Hepatocyte (in vitro differentiated cells): ENCODE measurements around the gene NKPD1. TPM values are rescaled to one million over a fixed set of nuclear protein-coding genes. Genes with fewer than 3 reads are reported as not detected.

Source experiments
- DNase-seq: peaks from one replicate; pipeline ENCODE4 v3.0.0-alpha.2; 2016; ENCODE audit warnings: low spot score
- H2AFZ ChIP-seq: fragments of 200-600 bp; sonication (generic); 2 replicates; pipeline ENCODE4 v1.6.0; 2016; ENCODE audit warnings: antibody characterized with exemption, mild to moderate bottlenecking
- H3K27ac ChIP-seq: fragments of 200-600 bp; sonication (generic); 2 replicates; pipeline ENCODE4 v1.5.1; 2016; ENCODE audit warnings: mild to moderate bottlenecking
- H3K27me3 ChIP-seq: fragments of 200-600 bp; sonication (generic); 2 replicates; pipeline ENCODE4 v1.6.1; 2016
- H3K36me3 ChIP-seq: fragments of 200-600 bp; sonication (generic); replicated peaks from 2 replicates; pipeline ENCODE4 v1.5.1; 2016; ENCODE audit warnings: low read depth; ENCODE audit not compliant: insufficient read depth
- H3K4me1 ChIP-seq: fragments of 200-600 bp; sonication (generic); 2 replicates; pipeline ENCODE4 v1.5.1; 2016; ENCODE audit warnings: mild to moderate bottlenecking, moderate library complexity; ENCODE audit not compliant: insufficient read depth
- H3K4me2 ChIP-seq: fragments of 200-600 bp; sonication (generic); 2 replicates; pipeline ENCODE4 v1.6.0; 2016
- H3K4me3 ChIP-seq: fragments of 200-600 bp; sonication (generic); 2 replicates; pipeline ENCODE4 v1.5.1; 2016; ENCODE audit warnings: mild to moderate bottlenecking
- H3K79me2 ChIP-seq: fragments of 200-600 bp; sonication (generic); 2 replicates; pipeline ENCODE4 v1.6.0; 2017; ENCODE audit warnings: mild to moderate bottlenecking
- H3K9me2 ChIP-seq: fragments of 200-600 bp; sonication (generic); replicated peaks from 2 replicates; pipeline ENCODE4 v1.6.0; 2017; ENCODE audit warnings: mild to moderate bottlenecking; ENCODE audit not compliant: insufficient read depth
- H3K9me3 ChIP-seq: fragments of 200-600 bp; sonication (generic); 2 replicates; pipeline ENCODE4 v1.5.1; 2016; ENCODE audit warnings: low read depth, mild to moderate bottlenecking
- H4K20me1 ChIP-seq: fragments of 200-600 bp; sonication (generic); 2 replicates; pipeline ENCODE4 v1.6.0; 2016; ENCODE audit warnings: mild to moderate bottlenecking; ENCODE audit not compliant: insufficient read depth, poor library complexity, severe bottlenecking
- EZH2 ChIP-seq: fragments of 200-600 bp; sonication (generic); IDR thresholded peaks from 2 replicates; pipeline ENCODE4 v1.6.1; 2016; ENCODE audit warnings: antibody characterized with exemption, mild to moderate bottlenecking, borderline replicate concordance
- EZH2phosphoT487 ChIP-seq: fragments of 200-600 bp; sonication (generic); IDR thresholded peaks from one replicate; pipeline ENCODE4 v1.6.1; 2018; ENCODE audit warnings: antibody characterized with exemption, mild to moderate bottlenecking, low read depth, moderate library complexity; ENCODE audit not compliant: unreplicated experiment, severe bottlenecking
- WGBS: methylation state at CpG from one replicate; pipeline ENCODE4 v1.1.6; 2016; ENCODE audit warnings: low lambda C conversion rate; ENCODE audit errors: missing lambda C conversion rate; 5-methylcytosine and 5-hydroxymethylcytosine counted together
- polyA plus RNA-seq: library from polyadenylated mRNA; unstranded; fragments of >200 nt; fragmentation: Nextera tagmentation; extraction: Ambion mirVana; gene quantifications from 2 replicates; pipeline ENCODE4 v1.2.1, GENCODE V29; 2016
- total RNA-seq: library from RNA; depleted of rRNA; stranded (reverse); fragments of >200 nt; gene quantifications from 2 replicates; pipeline ENCODE4 v1.2.3, GENCODE V29; 2014
- TF ChIP-seq, protein P1 (sequence below): fragments of 200-600 bp; sonication (generic); IDR thresholded peaks from 2 replicates; pipeline ENCODE4 v1.5.1; 2016; ENCODE audit warnings: antibody characterized with exemption, mild to moderate bottlenecking; ENCODE audit not compliant: poor library complexity

Gene NKPD1
- total and polyA plus RNA-seq, 2 experiments from 2014 or later, result 0.27 to 0.50 TPM

DNA sequence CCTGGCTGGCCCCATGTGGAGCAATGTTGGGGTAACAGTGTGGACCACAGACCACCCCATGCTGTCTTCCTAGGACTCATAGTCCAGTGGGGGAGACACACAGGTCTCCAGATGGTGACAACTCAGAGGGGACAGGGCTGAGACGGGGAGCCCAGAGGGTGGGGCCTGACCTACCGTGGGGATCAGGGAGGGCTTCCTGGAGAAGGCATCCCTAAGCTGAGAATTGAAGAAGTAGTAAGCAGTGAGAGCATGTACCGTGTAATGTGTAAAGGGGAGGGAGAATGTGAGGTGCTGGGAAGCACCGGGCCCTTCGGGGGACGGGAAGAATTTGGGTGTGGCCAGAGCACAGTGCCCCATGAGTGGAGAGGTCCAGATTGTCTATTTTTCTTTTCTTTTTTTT lies 36.8 kb downstream of the NKPD1 start:
- no peaks in the 10 kb centered on the region for H3K9me2 ChIP-seq
- H3K27me3 ChIP-seq, result no peaks in the 10 kb centered on the region
- H4K20me1 ChIP-seq, result peaks cover 63% of the 10 kb centered on the region
- DNase-seq, result no peak
- peak overlapping the region; percentile 69 for H3K27ac ChIP-seq
- peaks cover 8% of the 10 kb centered on the region for H3K4me1 ChIP-seq
- H3K4me2 ChIP-seq, result no peak overlapping the region
- H3K9me3 ChIP-seq, result no peaks in the 10 kb centered on the region
- no peak overlapping the region for H3K4me3 ChIP-seq
- 80% methylated on average over 6 of the region's 6 CpGs for WGBS
- TF ChIP-seq, protein P1, sequence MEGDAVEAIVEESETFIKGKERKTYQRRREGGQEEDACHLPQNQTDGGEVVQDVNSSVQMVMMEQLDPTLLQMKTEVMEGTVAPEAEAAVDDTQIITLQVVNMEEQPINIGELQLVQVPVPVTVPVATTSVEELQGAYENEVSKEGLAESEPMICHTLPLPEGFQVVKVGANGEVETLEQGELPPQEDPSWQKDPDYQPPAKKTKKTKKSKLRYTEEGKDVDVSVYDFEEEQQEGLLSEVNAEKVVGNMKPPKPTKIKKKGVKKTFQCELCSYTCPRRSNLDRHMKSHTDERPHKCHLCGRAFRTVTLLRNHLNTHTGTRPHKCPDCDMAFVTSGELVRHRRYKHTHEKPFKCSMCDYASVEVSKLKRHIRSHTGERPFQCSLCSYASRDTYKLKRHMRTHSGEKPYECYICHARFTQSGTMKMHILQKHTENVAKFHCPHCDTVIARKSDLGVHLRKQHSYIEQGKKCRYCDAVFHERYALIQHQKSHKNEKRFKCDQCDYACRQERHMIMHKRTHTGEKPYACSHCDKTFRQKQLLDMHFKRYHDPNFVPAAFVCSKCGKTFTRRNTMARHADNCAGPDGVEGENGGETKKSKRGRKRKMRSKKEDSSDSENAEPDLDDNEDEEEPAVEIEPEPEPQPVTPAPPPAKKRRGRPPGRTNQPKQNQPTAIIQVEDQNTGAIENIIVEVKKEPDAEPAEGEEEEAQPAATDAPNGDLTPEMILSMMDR, result no peak
- no peak for TF ChIP-seq EZH2phosphoT487
- no peak for TF ChIP-seq EZH2
- no peak overlapping the region for H2AFZ ChIP-seq
- peaks cover 98% of the 10 kb centered on the region for H3K79me2 ChIP-seq
- H3K36me3 ChIP-seq, result no peaks in the 10 kb centered on the region

DNA sequence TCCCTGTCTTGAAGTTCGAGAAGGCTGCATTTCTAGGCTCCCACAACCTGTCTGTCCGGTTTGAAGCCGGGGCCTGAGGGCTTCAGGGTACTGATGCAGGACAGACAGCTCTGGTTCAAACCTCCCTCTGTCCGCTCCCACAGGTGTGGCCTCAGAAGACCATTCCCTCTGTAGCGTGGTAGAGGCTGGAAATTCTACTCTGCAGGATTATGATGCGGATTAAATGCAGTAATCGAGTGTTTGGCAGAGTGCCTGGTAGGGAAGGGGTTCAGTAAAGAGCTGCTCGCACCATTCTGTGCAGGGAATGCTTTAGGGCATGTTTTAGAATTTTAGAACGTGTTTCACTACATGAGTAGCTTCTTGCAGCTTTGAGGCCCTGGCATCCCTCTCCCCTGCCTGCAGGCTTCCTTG lies 37.3 kb downstream of the NKPD1 start:
- Histone ChIP-seq H3K9me2 (no peaks in the 10 kb centered on the region), H3K4me1 (peaks cover 8% of the 10 kb centered on the region), H2AFZ (no peak overlapping the region), H3K27me3 (no peaks in the 10 kb centered on the region), H3K4me2 (no peak overlapping the region), H3K27ac (peak overlapping the region; percentile 69), H3K79me2 (peaks cover 98% of the 10 kb centered on the region), H3K9me3 (no peaks in the 10 kb centered on the region), H3K4me3 (no peak overlapping the region), H3K36me3 (no peaks in the 10 kb centered on the region), H4K20me1 (peaks cover 63% of the 10 kb centered on the region)
- TF ChIP-seq, protein P1, result no peak
- TF ChIP-seq EZH2 (no peak), EZH2phosphoT487 (no peak)
- 58% methylated on average over 9 of the region's 9 CpGs for WGBS
- peak; percentile 40 for DNase-seq

DNA sequence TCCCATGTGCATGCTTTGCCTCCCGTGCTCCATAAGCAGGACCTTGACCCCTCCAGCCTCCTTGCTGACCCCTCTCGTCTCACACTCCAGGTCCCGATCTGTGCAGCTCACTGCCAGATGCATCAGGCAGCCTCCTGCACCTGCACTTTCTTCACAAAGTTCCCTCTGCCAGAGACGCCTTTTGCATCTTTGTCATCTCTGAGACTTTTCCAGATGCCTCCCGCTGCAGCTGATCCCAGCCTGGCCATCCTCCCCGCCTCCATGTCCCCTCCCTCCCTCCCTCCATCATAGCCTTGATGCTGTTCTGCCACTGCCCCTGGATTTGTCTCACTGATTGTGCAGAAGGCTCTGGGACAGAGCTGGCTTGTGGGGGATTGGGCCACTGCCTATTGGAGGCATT lies 38.0 kb downstream of the NKPD1 start:
- Histone ChIP-seq H3K9me2 (no peaks in the 10 kb centered on the region), H3K27me3 (no peaks in the 10 kb centered on the region), H3K9me3 (no peaks in the 10 kb centered on the region), H2AFZ (no peak overlapping the region), H3K4me2 (no peak overlapping the region), H3K79me2 (peaks cover 98% of the 10 kb centered on the region), H3K27ac (no peak overlapping the region), H3K4me1 (peaks cover 11% of the 10 kb centered on the region), H3K36me3 (no peaks in the 10 kb centered on the region), H4K20me1 (peaks cover 58% of the 10 kb centered on the region), H3K4me3 (no peak overlapping the region)
- 90% methylated on average over 6 of the region's 6 CpGs for WGBS
- TF ChIP-seq, protein P1, result no peak
- no peak for TF ChIP-seq EZH2
- TF ChIP-seq EZH2phosphoT487, result no peak
- DNase-seq, result no peak

DNA sequence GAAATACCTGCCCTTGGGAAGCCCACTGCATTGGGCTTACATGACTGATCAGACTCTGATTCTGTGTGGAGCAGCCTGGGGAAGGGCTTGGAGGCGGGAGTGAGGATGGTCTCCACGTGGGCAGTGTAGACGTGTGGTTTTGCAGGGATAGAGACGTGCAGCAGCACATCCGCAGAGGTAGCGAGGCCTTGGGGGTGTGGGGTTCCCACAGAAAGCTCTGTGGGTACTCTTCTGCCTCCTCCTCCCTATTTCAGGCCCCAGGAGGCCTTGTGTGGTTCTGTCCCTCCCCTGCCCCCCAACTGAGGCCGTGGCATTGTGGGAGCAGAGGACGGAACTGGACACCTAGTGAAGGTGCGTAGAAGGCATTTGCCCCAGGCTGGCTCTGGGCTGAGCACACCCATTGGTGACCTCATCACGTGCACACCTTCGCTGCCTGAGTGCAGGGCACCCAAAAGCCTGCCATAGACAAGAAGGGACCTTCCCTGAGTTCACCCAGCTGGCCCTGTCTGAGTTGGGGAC lies 38.9 kb downstream of the NKPD1 start:
- 92% methylated on average over 11 of the region's 11 CpGs for WGBS
- no peak for DNase-seq
- peaks cover 98% of the 10 kb centered on the region for H3K79me2 ChIP-seq
- H3K9me3 ChIP-seq, result no peaks in the 10 kb centered on the region
- no peaks in the 10 kb centered on the region for H3K27me3 ChIP-seq
- TF ChIP-seq, protein P1, result no peak
- no peaks in the 10 kb centered on the region for H3K36me3 ChIP-seq
- H3K9me2 ChIP-seq, result no peaks in the 10 kb centered on the region
- H3K4me2 ChIP-seq, result no peak overlapping the region
- peaks cover 18% of the 10 kb centered on the region for H3K4me1 ChIP-seq
- H4K20me1 ChIP-seq, result peaks cover 66% of the 10 kb centered on the region
- no peak overlapping the region for H3K27ac ChIP-seq
- H3K4me3 ChIP-seq, result no peak overlapping the region
- H2AFZ ChIP-seq, result no peak overlapping the region
